ENCODE measurements around the gene SSC4D. TPM values are rescaled to one million over a fixed set of nuclear protein-coding genes. Genes with fewer than 3 reads are reported as not detected.

Gene SSC4D
- total and polyA plus RNA-seq, 2 donors = 0.71 to 0.96 TPM

DNA sequence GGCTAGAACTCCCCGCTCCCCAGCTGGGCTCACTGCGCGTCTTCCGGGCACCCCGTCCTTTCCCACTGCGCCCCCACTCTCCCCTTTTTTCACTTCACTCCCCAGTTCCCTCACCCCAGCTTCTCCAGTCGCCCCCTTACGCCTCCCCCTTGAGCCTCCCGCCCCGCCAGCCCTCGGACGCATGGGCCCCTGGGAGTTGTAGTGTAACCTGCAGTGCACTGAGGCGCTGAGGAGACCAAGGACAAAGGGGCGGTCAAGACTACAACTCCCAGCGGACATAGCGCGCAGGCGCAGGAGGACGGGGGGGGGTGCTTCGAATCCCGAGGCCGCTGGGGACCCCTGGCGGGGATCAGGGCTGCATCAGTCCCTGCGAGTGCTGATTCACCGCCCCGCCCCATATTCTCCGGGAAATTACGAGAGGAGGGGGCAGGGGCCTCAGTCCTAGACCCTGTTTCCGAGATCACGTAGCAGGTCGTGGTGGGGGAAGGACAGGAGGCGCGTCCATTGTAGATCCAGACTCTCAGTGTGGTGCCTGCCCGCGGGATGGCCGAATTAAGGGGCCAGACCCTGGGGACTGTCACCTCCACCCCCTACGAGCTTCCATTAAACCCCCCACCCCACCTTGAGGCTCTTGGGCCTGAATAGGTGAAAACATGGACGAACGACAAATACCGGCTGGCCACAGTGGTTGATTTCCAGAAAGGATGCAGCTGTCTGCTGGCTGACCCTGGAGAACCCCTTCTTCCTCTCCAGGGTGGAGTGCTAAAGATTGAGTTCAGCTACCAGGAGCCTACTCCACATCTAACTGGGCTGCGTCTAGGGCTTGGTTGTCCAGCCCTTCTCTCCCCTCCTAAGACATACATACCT, 50.2 kb downstream of the SSC4D start:
- peaks cover 0 to 19% of the 10 kb centered on the region in 2 donors for H3K36me3 ChIP-seq (ENCODE audit: control insufficient read depth in 2 of 2, insufficient read depth in 2 of 2, low read length in 1 of 2)
- peak overlapping the region; percentile 64 to 96 for H3K4me3 ChIP-seq (ENCODE audit: low read length in 2 of 2)
- peak; percentile 94 to 98 (median 97) for DNase-seq (ENCODE audit: low read depth in 6 of 9, low spot score in 9 of 9)
- peak overlapping the region; percentile 95 to 96 for H3K27ac ChIP-seq (ENCODE audit: low read depth in 1 of 2, low read length in 1 of 2)
- H3K4me1 ChIP-seq (ENCODE audit: control insufficient read depth in 2 of 2, insufficient read depth in 2 of 2, low read length in 2 of 2) = peaks cover 7 to 23% of the 10 kb centered on the region in 2 donors
- WGBS = 2% methylated on average over 41 of the region's 41 CpGs
- H3K27me3 ChIP-seq (ENCODE audit: control insufficient read depth in 2 of 2, insufficient read depth in 1 of 2, low read length in 1 of 2) = no peaks in the 10 kb centered on the region
- no peaks in the 10 kb centered on the region for H3K9me3 ChIP-seq (ENCODE audit: control insufficient read depth in 2 of 2, insufficient read depth in 1 of 2, low read length in 1 of 2)

- peaks cover 3 to 26% of the 10 kb centered on the region in 2 donors for H3K36me3 ChIP-seq (ENCODE audit: control insufficient read depth in 2 of 2, insufficient read depth in 2 of 2, low read length in 1 of 2)
- H3K4me1 ChIP-seq (ENCODE audit: control insufficient read depth in 2 of 2, insufficient read depth in 2 of 2, low read length in 2 of 2) = peaks cover 3 to 16% of the 10 kb centered on the region in 2 donors
- no peaks in the 10 kb centered on the region for H3K27me3 ChIP-seq (ENCODE audit: control insufficient read depth in 2 of 2, insufficient read depth in 1 of 2, low read length in 1 of 2)
- under 1% methylated on average over 80 of the region's 80 CpGs for WGBS
- DNase-seq (ENCODE audit: low read depth in 6 of 9, low spot score in 9 of 9) = peak in 7 of 9 donors; percentile 59 to 90 (median 82)
- H3K9me3 ChIP-seq (ENCODE audit: control insufficient read depth in 2 of 2, insufficient read depth in 1 of 2, low read length in 1 of 2) = peaks cover 0 to 2% of the 10 kb centered on the region in 2 donors
- H3K27ac ChIP-seq (ENCODE audit: low read depth in 1 of 2, low read length in 1 of 2) = peak within 1 kb of the TSS; percentile 95 to 97
- peak within 1 kb of the TSS; percentile 64 to 96 for H3K4me3 ChIP-seq (ENCODE audit: low read length in 2 of 2)
These were observed 50.9 kb downstream of the SSC4D start, which contains the start of gene YWHAG for GRCh38 chr7:76358481-76359110. YWHAG (minus strand) TSS chr7:76358991; CDS start chr7:76358808, 183 bp downstream.

GRCh38 chr7:76358011-76358480, 51.5 kb downstream of the SSC4D start:
- Histone ChIP-seq H3K27ac (ENCODE audit: low read depth in 1 of 2, low read length in 1 of 2) (peak overlapping the region; percentile 95 to 97), H3K4me1 (ENCODE audit: control insufficient read depth in 2 of 2, insufficient read depth in 2 of 2, low read length in 2 of 2) (peaks cover 3 to 16% of the 10 kb centered on the region in 2 donors), H3K9me3 (ENCODE audit: control insufficient read depth in 2 of 2, insufficient read depth in 1 of 2, low read length in 1 of 2) (peaks cover 0 to 3% of the 10 kb centered on the region in 2 donors), H3K27me3 (ENCODE audit: control insufficient read depth in 2 of 2, insufficient read depth in 1 of 2, low read length in 1 of 2) (no peaks in the 10 kb centered on the region), H3K36me3 (ENCODE audit: control insufficient read depth in 2 of 2, insufficient read depth in 2 of 2, low read length in 1 of 2) (peaks cover 3 to 26% of the 10 kb centered on the region in 2 donors), H3K4me3 (ENCODE audit: low read length in 2 of 2) (peak overlapping the region; percentile 64 to 96)
- peak in 7 of 9 donors; percentile 43 to 79 (median 58) for DNase-seq (ENCODE audit: low read depth in 6 of 9, low spot score in 9 of 9)
- under 1% methylated on average over 27 of the region's 27 CpGs for WGBS

- H3K36me3 ChIP-seq (ENCODE audit: control insufficient read depth in 2 of 2, insufficient read depth in 2 of 2, low read length in 1 of 2) = peaks cover 3 to 26% of the 10 kb centered on the region in 2 donors
- peaks cover 0 to 3% of the 10 kb centered on the region in 2 donors for H3K9me3 ChIP-seq (ENCODE audit: control insufficient read depth in 2 of 2, insufficient read depth in 1 of 2, low read length in 1 of 2)
- 3% methylated on average over 10 of the region's 10 CpGs for WGBS
- H3K27me3 ChIP-seq (ENCODE audit: control insufficient read depth in 2 of 2, insufficient read depth in 1 of 2, low read length in 1 of 2) = no peaks in the 10 kb centered on the region
- DNase-seq (ENCODE audit: low read depth in 6 of 9, low spot score in 9 of 9) = no peak
- peaks cover 3 to 16% of the 10 kb centered on the region in 2 donors for H3K4me1 ChIP-seq (ENCODE audit: control insufficient read depth in 2 of 2, insufficient read depth in 2 of 2, low read length in 2 of 2)
- H3K27ac ChIP-seq (ENCODE audit: low read depth in 1 of 2, low read length in 1 of 2) = peak overlapping the region; percentile 95 to 97
- H3K4me3 ChIP-seq (ENCODE audit: low read length in 2 of 2) = peak overlapping the region; percentile 64 to 96
These were observed 52.0 kb downstream of the SSC4D start for GRCh38 chr7:76357475-76358010.

GRCh38 chr7:76356823-76357222, 52.7 kb downstream of the SSC4D start:
- H3K9me3 ChIP-seq (ENCODE audit: control insufficient read depth in 2 of 2, insufficient read depth in 1 of 2, low read length in 1 of 2) = peaks cover 0 to 3% of the 10 kb centered on the region in 2 donors
- H3K27me3 ChIP-seq (ENCODE audit: control insufficient read depth in 2 of 2, insufficient read depth in 1 of 2, low read length in 1 of 2) = no peaks in the 10 kb centered on the region
- peaks cover 3 to 16% of the 10 kb centered on the region in 2 donors for H3K4me1 ChIP-seq (ENCODE audit: control insufficient read depth in 2 of 2, insufficient read depth in 2 of 2, low read length in 2 of 2)
- 86% methylated on average over 6 of the region's 6 CpGs for WGBS
- DNase-seq (ENCODE audit: low read depth in 6 of 9, low spot score in 9 of 9) = no peak
- H3K36me3 ChIP-seq (ENCODE audit: control insufficient read depth in 2 of 2, insufficient read depth in 2 of 2, low read length in 1 of 2) = peaks cover 3 to 26% of the 10 kb centered on the region in 2 donors
- no peak overlapping the region for H3K4me3 ChIP-seq (ENCODE audit: low read length in 2 of 2)
- H3K27ac ChIP-seq (ENCODE audit: low read depth in 1 of 2, low read length in 1 of 2) = no peak overlapping the region

DNA sequence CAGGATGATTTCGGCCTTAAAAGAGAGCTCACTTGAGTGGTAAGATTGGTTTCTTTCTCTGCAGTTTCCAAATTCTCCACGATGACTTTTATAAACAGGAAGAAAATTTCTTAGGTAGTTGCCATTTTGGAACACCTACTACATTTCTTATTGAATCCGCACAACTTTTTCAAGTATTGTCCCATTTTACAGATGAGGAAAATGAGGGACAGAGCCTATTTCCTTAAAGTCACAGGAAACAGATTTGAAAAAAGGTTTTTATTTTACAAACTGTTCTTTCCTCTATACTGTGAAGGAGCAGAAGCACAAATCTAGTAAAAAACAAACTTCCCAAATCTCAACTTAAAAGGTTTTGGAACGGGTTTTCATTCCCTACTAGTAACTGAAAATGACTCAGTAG, 53.4 kb downstream of the SSC4D start:
- WGBS = 93% methylated on average over 4 of the region's 4 CpGs
- peaks cover 0 to 3% of the 10 kb centered on the region in 2 donors for H3K9me3 ChIP-seq (ENCODE audit: control insufficient read depth in 2 of 2, insufficient read depth in 1 of 2, low read length in 1 of 2)
- no peak overlapping the region for H3K27ac ChIP-seq (ENCODE audit: low read depth in 1 of 2, low read length in 1 of 2)
- no peak for DNase-seq (ENCODE audit: low read depth in 6 of 9, low spot score in 9 of 9)
- peaks cover 6 to 31% of the 10 kb centered on the region in 2 donors for H3K36me3 ChIP-seq (ENCODE audit: control insufficient read depth in 2 of 2, insufficient read depth in 2 of 2, low read length in 1 of 2)
- no peaks in the 10 kb centered on the region for H3K27me3 ChIP-seq (ENCODE audit: control insufficient read depth in 2 of 2, insufficient read depth in 1 of 2, low read length in 1 of 2)
- no peak overlapping the region for H3K4me3 ChIP-seq (ENCODE audit: low read length in 2 of 2)
- H3K4me1 ChIP-seq (ENCODE audit: control insufficient read depth in 2 of 2, insufficient read depth in 2 of 2, low read length in 2 of 2) = peaks cover 3 to 16% of the 10 kb centered on the region in 2 donors

DNA sequence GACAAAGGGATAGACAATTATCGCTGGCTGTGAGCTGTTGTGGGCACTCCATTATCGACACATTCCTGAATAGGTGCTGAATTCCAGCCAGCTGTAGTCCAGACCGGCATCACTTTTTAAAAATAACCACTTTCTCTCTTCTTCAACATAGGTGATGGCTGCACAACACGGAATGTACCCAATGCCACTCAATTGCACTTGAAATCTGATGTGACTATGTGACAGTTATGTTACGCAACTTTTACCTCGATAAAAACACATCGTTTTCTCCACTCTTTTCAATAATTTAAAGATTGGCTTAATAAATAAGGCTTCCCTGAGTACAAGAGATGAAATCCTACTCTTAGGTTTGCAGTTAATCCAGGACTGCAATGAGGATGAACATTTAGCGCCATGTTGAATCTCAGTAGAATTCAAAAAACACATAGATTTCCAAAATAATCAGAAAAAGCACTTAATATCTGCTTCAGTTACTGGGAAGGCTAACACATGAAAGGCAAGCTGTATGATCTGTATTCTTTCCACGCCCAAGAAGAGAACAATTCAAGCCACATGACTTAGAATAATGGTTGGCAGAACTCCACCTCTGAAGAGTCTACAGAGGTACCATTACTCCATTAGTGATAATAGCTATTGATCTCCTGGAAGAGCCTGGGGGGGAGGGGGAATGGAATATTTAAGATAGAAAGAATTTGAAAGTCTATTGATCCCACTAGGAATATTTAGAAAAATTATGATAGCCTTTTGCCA, 54.3 kb downstream of the SSC4D start:
- no peaks in the 10 kb centered on the region for H3K27me3 ChIP-seq (ENCODE audit: control insufficient read depth in 2 of 2, insufficient read depth in 1 of 2, low read length in 1 of 2)
- peaks cover 10 to 38% of the 10 kb centered on the region in 2 donors for H3K36me3 ChIP-seq (ENCODE audit: control insufficient read depth in 2 of 2, insufficient read depth in 2 of 2, low read length in 1 of 2)
- no peak overlapping the region for H3K27ac ChIP-seq (ENCODE audit: low read depth in 1 of 2, low read length in 1 of 2)
- 97% methylated on average over 9 of the region's 9 CpGs for WGBS
- DNase-seq (ENCODE audit: low read depth in 6 of 9, low spot score in 9 of 9) = no peak
- H3K9me3 ChIP-seq (ENCODE audit: control insufficient read depth in 2 of 2, insufficient read depth in 1 of 2, low read length in 1 of 2) = peaks cover 0 to 3% of the 10 kb centered on the region in 2 donors
- no peak overlapping the region for H3K4me3 ChIP-seq (ENCODE audit: low read length in 2 of 2)
- H3K4me1 ChIP-seq (ENCODE audit: control insufficient read depth in 2 of 2, insufficient read depth in 2 of 2, low read length in 2 of 2) = peaks cover 3 to 16% of the 10 kb centered on the region in 2 donors

GRCh38 chr7:76354516-76354915, 55.0 kb downstream of the SSC4D start:
- 93% methylated on average over 4 of the region's 4 CpGs for WGBS
- peaks cover 16 to 44% of the 10 kb centered on the region in 2 donors for H3K36me3 ChIP-seq (ENCODE audit: control insufficient read depth in 2 of 2, insufficient read depth in 2 of 2, low read length in 1 of 2)
- no peak overlapping the region for H3K4me3 ChIP-seq (ENCODE audit: low read length in 2 of 2)
- peaks cover 3 to 11% of the 10 kb centered on the region in 2 donors for H3K4me1 ChIP-seq (ENCODE audit: control insufficient read depth in 2 of 2, insufficient read depth in 2 of 2, low read length in 2 of 2)
- no peak for DNase-seq (ENCODE audit: low read depth in 6 of 9, low spot score in 9 of 9)
- H3K9me3 ChIP-seq (ENCODE audit: control insufficient read depth in 2 of 2, insufficient read depth in 1 of 2, low read length in 1 of 2) = peaks cover 0 to 3% of the 10 kb centered on the region in 2 donors
- no peak overlapping the region for H3K27ac ChIP-seq (ENCODE audit: low read depth in 1 of 2, low read length in 1 of 2)
- H3K27me3 ChIP-seq (ENCODE audit: control insufficient read depth in 2 of 2, insufficient read depth in 1 of 2, low read length in 1 of 2) = no peaks in the 10 kb centered on the region

All from thymus (tissue), 11 donors.